Kidney (tissue), 14 donors: Measurements from ENCODE around the gene HS2ST1. TPM values are rescaled to one million over a fixed set of nuclear protein-coding genes. Genes with fewer than 3 reads are reported as not detected.
"Not testable (repeated sequence)": the region's sequence is repeated elsewhere in the genome, so short reads cannot be mapped to it uniquely, and the experiment has no call there.

ENCODE experiments used
- DNase-seq, 5 donors: peaks; one replicate each; pipeline ENCODE4 v3.0.0-alpha.2; 2013 to 2020
- FAIRE-seq: peaks from 2 replicates; lab custom pipeline; 2012; peaks lifted over from hg19 to GRCh38; lab: Jason Lieb, UNC
- H3K27ac ChIP-seq, 2 donors: one replicate each; pipeline ENCODE4 v1.7.0; 2013; ENCODE audit warnings: low read depth in 2 of 2, low read length in 2 of 2, inconsistent platforms in 1 of 2
- H3K27me3 ChIP-seq: one replicate; pipeline ENCODE4 v1.7.1; 2013; ENCODE audit warnings: low read length, inconsistent platforms; ENCODE audit not compliant: control insufficient read depth, insufficient read depth
- H3K36me3 ChIP-seq, 3 donors: one replicate each; pipeline versions ENCODE4 v1.7.0 to v1.7.1; 2013; ENCODE audit warnings: low read length in 3 of 3, control low read depth in 1 of 3, inconsistent platforms in 1 of 3; ENCODE audit not compliant: insufficient read depth in 3 of 3, control insufficient read depth in 2 of 3
- H3K4me1 ChIP-seq, 3 donors: one replicate each; pipeline versions ENCODE4 v1.7.0 to v1.7.1; 2013; ENCODE audit warnings: low read length in 3 of 3, inconsistent platforms in 1 of 3, low read depth in 1 of 3; ENCODE audit not compliant: control insufficient read depth in 2 of 3, insufficient read depth in 2 of 3
- H3K4me3 ChIP-seq, 3 donors: one replicate each; pipeline versions ENCODE4 v1.7.0 to v1.8.1; 2013; ENCODE audit warnings: low read length in 3 of 3, control low read depth in 1 of 3, inconsistent platforms in 1 of 3
- H3K9ac ChIP-seq, 3 donors: one replicate each; pipeline versions ENCODE4 v1.7.0 to v1.7.1; 2013; ENCODE audit warnings: low read length in 3 of 3, control low read depth in 1 of 3, inconsistent platforms in 1 of 3
- H3K9me3 ChIP-seq, 3 donors: one replicate each; pipeline versions ENCODE4 v1.7.0 to v1.7.1; 2013; ENCODE audit warnings: low read length in 3 of 3, control low read depth in 1 of 3, inconsistent platforms in 1 of 3; ENCODE audit not compliant: control insufficient read depth in 2 of 3, insufficient read depth in 1 of 3
- CTCF ChIP-seq: IDR thresholded peaks from 3 replicates; pipeline ENCODE4 v1.5.1; 2012; ENCODE audit warnings: mild to moderate bottlenecking, moderate library complexity, borderline replicate concordance; ENCODE audit not compliant: insufficient read depth; ENCODE audit errors: extremely low read depth
- intact Hi-C: fragments of 100-400 bp; cut with DNase I; formaldehyde crosslinking; loops from one replicate; pipeline ENCODE4 v1.11.1; 2022
- polyA plus RNA-seq: library from polyadenylated mRNA; stranded (reverse); fragments of 350-450 nt; fragmentation: Illumina TruSeq; extraction: RNeasy Lipid Tissue Mini Kit (QIAGEN cat#74804); gene quantifications from one replicate; pipeline ENCODE4 v1.2.3, GENCODE V29; 2014; ENCODE audit warnings: low read depth, low replicate concordance; ENCODE audit not compliant: insufficient read depth
- total RNA-seq: library from RNA; stranded (reverse); fragmentation: NEBNext Ultra II Directional; extraction: Animal tissue kit (Norgen Biotek cat#: 25700); gene quantifications from one replicate; pipeline ENCODE4 v1.2.1, GENCODE V29; 2021
- donor health status: control.
- donor health status: control.
- donor health status: control.
- donor health status: control.
- donor health status: control.
- donor health status: DM: yes; HTN: yes; CAD: no.
- donor health status: Normal renal cell carcinoma (clear cell type).

HS2ST1 gene
- total and polyA plus RNA-seq, 2 donors from 2014 or later, result 10.3 to 27.1 TPM

- no peaks in the 10 kb centered on the region for H3K27me3 ChIP-seq
- no peak for DNase-seq
- no peak for FAIRE-seq
- H3K27ac ChIP-seq, result no peak overlapping the region
- H3K9ac ChIP-seq, result no peak overlapping the region
- intact Hi-C loops, result no loop called here
- H3K36me3 ChIP-seq, result no peaks in the 10 kb centered on the region
- no peak overlapping the region for H3K4me3 ChIP-seq
- no peaks in the 10 kb centered on the region for H3K9me3 ChIP-seq
- peaks cover 0 to 6% (median 0%) of the 10 kb centered on the region in 3 donors for H3K4me1 ChIP-seq
- no peak for TF ChIP-seq CTCF
Observed at GRCh38 chr1:86976664-86977063, 62.2 kb downstream of the HS2ST1 start.

- intact Hi-C loops, result no loop called here
- Histone ChIP-seq H3K4me1 (peaks cover 0 to 6% (median 0%) of the 10 kb centered on the region in 3 donors), H3K9ac (no peak overlapping the region), H3K27ac (no peak overlapping the region), H3K9me3 (no peaks in the 10 kb centered on the region), H3K27me3 (no peaks in the 10 kb centered on the region), H3K36me3 (no peaks in the 10 kb centered on the region), H3K4me3 (no peak overlapping the region)
- FAIRE-seq, result no peak
- no peak for DNase-seq
- no peak for TF ChIP-seq CTCF
Observed at GRCh38 chr1:86981482-86982213, 67.2 kb downstream of the HS2ST1 start.

GRCh38 chr1:86983677-86984076, 69.2 kb downstream of the HS2ST1 start:
- H3K27me3 ChIP-seq, H3K4me1 ChIP-seq, H3K4me3 ChIP-seq, H3K27ac ChIP-seq, intact Hi-C loops, H3K9ac ChIP-seq, H3K36me3 ChIP-seq, FAIRE-seq, DNase-seq, H3K9me3 ChIP-seq: not testable (repeated sequence)

- TF ChIP-seq CTCF, result no peak
Observed at GRCh38 chr1:86987446-86987845, 73.0 kb downstream of the HS2ST1 start.

More at GRCh38 chr1:86987446-86987845, 73.0 kb downstream of the HS2ST1 start:
- H3K27me3 ChIP-seq, result no peaks in the 10 kb centered on the region
- peaks cover 0 to 3% (median 0%) of the 10 kb centered on the region in 3 donors for H3K4me1 ChIP-seq
- no peaks in the 10 kb centered on the region for H3K36me3 ChIP-seq
- no peak overlapping the region for H3K9ac ChIP-seq
- no peak overlapping the region for H3K27ac ChIP-seq
- no peaks in the 10 kb centered on the region for H3K9me3 ChIP-seq
- H3K4me3 ChIP-seq, result no peak overlapping the region
- intact Hi-C loops, result no loop called here
- FAIRE-seq, result no peak
- no peak for DNase-seq
